HEK293T (cell line): Measurements from ENCODE around the gene PRR19.

ENCODE experiments used
- CTBP1 ChIP-seq: fragments of 450-650 bp; IDR thresholded peaks from 2 replicates; pipeline ENCODE4 v1.6.1; 2016; ENCODE audit warnings: borderline replicate concordance
- HDGF ChIP-seq: fragments of 450-650 bp; IDR thresholded peaks from 2 replicates; pipeline ENCODE4 v1.6.1; 2017; ENCODE audit warnings: antibody characterized with exemption, borderline replicate concordance
- ZNF384 ChIP-seq: fragments of 450-650 bp; IDR thresholded peaks from 2 replicates; pipeline ENCODE4 v1.6.1; 2016

DNA sequence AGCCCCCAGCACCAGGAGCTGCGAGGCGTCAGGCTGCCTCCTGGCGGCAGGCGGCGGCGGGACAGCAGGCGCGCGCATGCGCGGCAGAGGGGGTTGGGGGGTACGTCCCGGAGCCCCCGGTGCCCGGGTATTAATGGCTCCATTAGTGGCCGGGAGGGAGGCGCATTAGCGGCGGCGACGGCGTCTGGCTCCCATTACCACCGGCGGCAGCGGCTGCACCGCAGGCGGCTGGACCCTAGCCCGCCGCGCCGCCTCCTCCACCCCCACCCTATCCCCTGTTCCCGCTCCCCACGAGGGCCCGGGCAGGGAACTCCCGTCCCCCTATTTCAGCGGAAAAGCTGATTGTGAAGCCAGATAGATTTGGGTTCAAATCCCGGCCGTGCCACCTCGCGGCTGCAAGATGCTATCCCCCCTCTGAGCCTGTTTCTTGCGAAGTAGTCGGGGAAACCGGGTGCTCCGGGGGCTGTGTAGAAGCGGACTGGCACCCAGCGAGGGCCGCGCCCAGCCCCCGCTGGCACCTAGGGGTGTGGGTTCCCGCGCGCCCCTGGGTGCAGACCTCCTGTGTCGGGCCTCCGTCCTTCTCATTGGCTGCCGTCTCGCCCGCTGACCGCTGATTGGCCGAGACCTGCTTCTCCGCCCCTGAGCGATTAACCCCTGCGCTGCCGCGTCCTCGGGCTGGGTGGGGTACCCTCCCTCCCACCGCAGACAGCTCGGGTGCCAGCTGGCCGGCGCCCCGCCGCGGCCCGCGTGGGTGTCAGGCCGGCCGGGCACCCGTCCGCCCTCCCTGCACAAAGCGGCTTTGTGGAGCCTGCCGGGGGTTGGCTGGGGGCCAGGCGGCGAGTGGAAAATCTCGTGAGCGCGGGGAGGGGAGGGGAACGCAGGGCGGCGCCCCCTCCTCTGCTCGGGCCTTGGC is 21.8 kb upstream of the PRR19 start:
- TF ChIP-seq CTBP1 (no peak), HDGF (no peak), ZNF384 (no peak)
